GM21447 (cell line): Measurements from ENCODE around the gene CENPB.

Experiments used
- ATAC-seq: cut with Tn5 transposase; IDR thresholded peaks from one replicate; pipeline ENCODE4 v1.9.1; 2021; ENCODE audit not compliant: unreplicated experiment

Gene CENPB

GRCh38 chr20:3812259-3812681 lies 25.7 kb upstream of the CENPB start:
- no peak for ATAC-seq

- ATAC-seq = no peak
These were observed 25.1 kb upstream of the CENPB start for GRCh38 chr20:3811467-3812258.

GRCh38 chr20:3808544-3808943 lies 22.0 kb upstream of the CENPB start:
- ATAC-seq = no peak

GRCh38 chr20:3804781-3805180 lies 18.2 kb upstream of the CENPB start:
- ATAC-seq = no peak

- ATAC-seq = no peak
These were observed 17.8 kb upstream of the CENPB start for GRCh38 chr20:3804254-3804751.

- ATAC-seq = no peak
These were observed 17.3 kb upstream of the CENPB start for GRCh38 chr20:3803854-3804253.

- ATAC-seq = no peak
These were observed 16.7 kb upstream of the CENPB start for GRCh38 chr20:3803289-3803688.

GRCh38 chr20:3802524-3803239 lies 16.1 kb upstream of the CENPB start:
- ATAC-seq = no peak

GRCh38 chr20:3801846-3802245 lies 15.3 kb upstream of the CENPB start:
- no peak for ATAC-seq

- ATAC-seq = no peak
These were observed 14.8 kb upstream of the CENPB start for GRCh38 chr20:3801299-3801698.

- ATAC-seq = no peak
These were observed 14.3 kb upstream of the CENPB start for GRCh38 chr20:3800878-3801260.

GRCh38 chr20:3800256-3800877 lies 13.8 kb upstream of the CENPB start:
- ATAC-seq = no peak

GRCh38 chr20:3798908-3799248 lies 12.3 kb upstream of the CENPB start:
- ATAC-seq = no peak

- no peak for ATAC-seq
These were observed 11.8 kb upstream of the CENPB start for GRCh38 chr20:3798373-3798768.

GRCh38 chr20:3797592-3798372 lies 11.2 kb upstream of the CENPB start:
- no peak for ATAC-seq

GRCh38 chr20:3797226-3797545 lies 10.6 kb upstream of the CENPB start:
- ATAC-seq = no peak

GRCh38 chr20:3796477-3797225 lies 10.1 kb upstream of the CENPB start:
- ATAC-seq = no peak

- peak; percentile 71 for ATAC-seq
These were observed 9.2 kb upstream of the CENPB start, which contains the start of gene CDC25B for GRCh38 chr20:3795511-3796468. TSS of gene CDC25B (plus strand) at chr20:3796310. CDS start at chr20:3796532, 222 bp downstream.

- no peak for ATAC-seq
These were observed 8.3 kb upstream of the CENPB start for GRCh38 chr20:3794701-3795420.
